ENCODE measurements around the gene COA8.

COA8 gene

GRCh38 chr14:103562429-103563225 is at the start of gene COA8, which contains the start of gene BAG5:
Gene COA8, plus strand, starts transcription at chr14:103562960. Its CDS starts 42 bp downstream, at chr14:103563002.
Gene BAG5, minus strand, starts transcription at chr14:103562657. Its CDS starts 1,493 bp downstream, at chr14:103561164.
- peaks cover 0 to 26% (median 15%) of the 10 kb centered on the region in 5 donors for H3K36me3 ChIP-seq (ENCODE audit: control insufficient read depth in 5 of 5, insufficient read depth in 5 of 5, low read length in 5 of 5)
- H3K9ac ChIP-seq (ENCODE audit: low read length in 5 of 5): peak within 1 kb of the TSS; percentile 87 to 96 (median 92)
- no peaks in the 10 kb centered on the region for H3K9me3 ChIP-seq (ENCODE audit: control insufficient read depth in 5 of 5, low read length in 5 of 5)
- H3K27ac ChIP-seq (ENCODE audit: low read depth, low read length): peak within 1 kb of the TSS; percentile 98
- peak within 1 kb of the TSS; percentile 81 to 95 (median 91) for H3K4me3 ChIP-seq (ENCODE audit: low read depth in 1 of 5, low read length in 5 of 5)
- H3K4me1 ChIP-seq (ENCODE audit: control insufficient read depth in 5 of 5, insufficient read depth in 5 of 5, low read length in 5 of 5): peaks cover 23 to 62% (median 59%) of the 10 kb centered on the region in 5 donors
- H3K27me3 ChIP-seq (ENCODE audit: control insufficient read depth in 5 of 5, insufficient read depth in 4 of 5, low read length in 5 of 5): no peaks in the 10 kb centered on the region

- Histone ChIP-seq H3K4me1 (ENCODE audit: control insufficient read depth in 5 of 5, insufficient read depth in 5 of 5, low read length in 5 of 5) (peaks cover 4 to 38% (median 33%) of the 10 kb centered on the region in 5 donors), H3K9me3 (ENCODE audit: control insufficient read depth in 5 of 5, low read length in 5 of 5) (no peaks in the 10 kb centered on the region), H3K9ac (ENCODE audit: low read length in 5 of 5) (no peak overlapping the region), H3K4me3 (ENCODE audit: low read depth in 1 of 5, low read length in 5 of 5) (no peak overlapping the region), H3K36me3 (ENCODE audit: control insufficient read depth in 5 of 5, insufficient read depth in 5 of 5, low read length in 5 of 5) (peaks cover 0 to 22% (median 7%) of the 10 kb centered on the region in 5 donors), H3K27me3 (ENCODE audit: control insufficient read depth in 5 of 5, insufficient read depth in 4 of 5, low read length in 5 of 5) (no peaks in the 10 kb centered on the region), H3K27ac (ENCODE audit: low read depth, low read length) (no peak overlapping the region)
Observed at GRCh38 chr14:103514596-103515421, 48.0 kb upstream of the COA8 start.

GRCh38 chr14:103516426-103517173 is 46.2 kb upstream of the COA8 start:
- no peaks in the 10 kb centered on the region for H3K9me3 ChIP-seq (ENCODE audit: control insufficient read depth in 5 of 5, low read length in 5 of 5)
- no peak overlapping the region for H3K27ac ChIP-seq (ENCODE audit: low read depth, low read length)
- H3K36me3 ChIP-seq (ENCODE audit: control insufficient read depth in 5 of 5, insufficient read depth in 5 of 5, low read length in 5 of 5): peaks cover 0 to 5% (median 0%) of the 10 kb centered on the region in 5 donors
- H3K27me3 ChIP-seq (ENCODE audit: control insufficient read depth in 5 of 5, insufficient read depth in 4 of 5, low read length in 5 of 5): no peaks in the 10 kb centered on the region
- H3K9ac ChIP-seq (ENCODE audit: low read length in 5 of 5): no peak overlapping the region
- H3K4me1 ChIP-seq (ENCODE audit: control insufficient read depth in 5 of 5, insufficient read depth in 5 of 5, low read length in 5 of 5): peaks cover 5 to 52% (median 45%) of the 10 kb centered on the region in 5 donors
- H3K4me3 ChIP-seq (ENCODE audit: low read depth in 1 of 5, low read length in 5 of 5): no peak overlapping the region

- Histone ChIP-seq H3K9me3 (ENCODE audit: control insufficient read depth in 5 of 5, low read length in 5 of 5) (no peaks in the 10 kb centered on the region), H3K4me3 (ENCODE audit: low read depth in 1 of 5, low read length in 5 of 5) (no peak overlapping the region), H3K36me3 (ENCODE audit: control insufficient read depth in 5 of 5, insufficient read depth in 5 of 5, low read length in 5 of 5) (peaks cover 0 to 5% (median 0%) of the 10 kb centered on the region in 5 donors), H3K4me1 (ENCODE audit: control insufficient read depth in 5 of 5, insufficient read depth in 5 of 5, low read length in 5 of 5) (peaks cover 5 to 55% (median 49%) of the 10 kb centered on the region in 5 donors), H3K27me3 (ENCODE audit: control insufficient read depth in 5 of 5, insufficient read depth in 4 of 5, low read length in 5 of 5) (no peaks in the 10 kb centered on the region), H3K27ac (ENCODE audit: low read depth, low read length) (no peak overlapping the region), H3K9ac (ENCODE audit: low read length in 5 of 5) (no peak overlapping the region)
Observed at GRCh38 chr14:103517174-103517566, 45.6 kb upstream of the COA8 start.

- H3K4me1 ChIP-seq (ENCODE audit: control insufficient read depth in 5 of 5, insufficient read depth in 5 of 5, low read length in 5 of 5): peaks cover 5 to 54% (median 47%) of the 10 kb centered on the region in 5 donors
- H3K27ac ChIP-seq (ENCODE audit: low read depth, low read length): no peak overlapping the region
- peak overlapping the region in 2 of 5 donors; percentile 21 to 31 for H3K9ac ChIP-seq (ENCODE audit: low read length in 5 of 5)
Observed at GRCh38 chr14:103517721-103518421, 44.9 kb upstream of the COA8 start.

GRCh38 chr14:103518422-103519042 is 44.2 kb upstream of the COA8 start:
- H3K4me1 ChIP-seq (ENCODE audit: control insufficient read depth in 5 of 5, insufficient read depth in 5 of 5, low read length in 5 of 5): peaks cover 1 to 54% (median 46%) of the 10 kb centered on the region in 5 donors
- no peak overlapping the region for H3K4me3 ChIP-seq (ENCODE audit: low read depth in 1 of 5, low read length in 5 of 5)
- H3K9me3 ChIP-seq (ENCODE audit: control insufficient read depth in 5 of 5, low read length in 5 of 5): no peaks in the 10 kb centered on the region
- H3K27ac ChIP-seq (ENCODE audit: low read depth, low read length): no peak overlapping the region
- H3K36me3 ChIP-seq (ENCODE audit: control insufficient read depth in 5 of 5, insufficient read depth in 5 of 5, low read length in 5 of 5): peaks cover 0 to 5% (median 0%) of the 10 kb centered on the region in 5 donors
- H3K27me3 ChIP-seq (ENCODE audit: control insufficient read depth in 5 of 5, insufficient read depth in 4 of 5, low read length in 5 of 5): no peaks in the 10 kb centered on the region
- H3K9ac ChIP-seq (ENCODE audit: low read length in 5 of 5): peak overlapping the region in 2 of 5 donors; percentile 21 to 31

More at GRCh38 chr14:103517721-103518421, 44.9 kb upstream of the COA8 start:
- peaks cover 0 to 5% (median 0%) of the 10 kb centered on the region in 5 donors for H3K36me3 ChIP-seq (ENCODE audit: control insufficient read depth in 5 of 5, insufficient read depth in 5 of 5, low read length in 5 of 5)
- H3K27me3 ChIP-seq (ENCODE audit: control insufficient read depth in 5 of 5, insufficient read depth in 4 of 5, low read length in 5 of 5): no peaks in the 10 kb centered on the region
- H3K4me3 ChIP-seq (ENCODE audit: low read depth in 1 of 5, low read length in 5 of 5): no peak overlapping the region
- no peaks in the 10 kb centered on the region for H3K9me3 ChIP-seq (ENCODE audit: control insufficient read depth in 5 of 5, low read length in 5 of 5)

GRCh38 chr14:103519043-103519836 is 43.5 kb upstream of the COA8 start:
- H3K27me3 ChIP-seq (ENCODE audit: control insufficient read depth in 5 of 5, insufficient read depth in 4 of 5, low read length in 5 of 5): no peaks in the 10 kb centered on the region
- H3K4me1 ChIP-seq (ENCODE audit: control insufficient read depth in 5 of 5, insufficient read depth in 5 of 5, low read length in 5 of 5): peaks cover 1 to 54% (median 44%) of the 10 kb centered on the region in 5 donors
- no peak overlapping the region for H3K9ac ChIP-seq (ENCODE audit: low read length in 5 of 5)

GRCh38 chr14:103519837-103520212 is 42.9 kb upstream of the COA8 start:
- H3K27me3 ChIP-seq (ENCODE audit: control insufficient read depth in 5 of 5, insufficient read depth in 4 of 5, low read length in 5 of 5): no peaks in the 10 kb centered on the region
- H3K4me3 ChIP-seq (ENCODE audit: low read depth in 1 of 5, low read length in 5 of 5): no peak overlapping the region
- H3K9ac ChIP-seq (ENCODE audit: low read length in 5 of 5): no peak overlapping the region
- peaks cover 1 to 55% (median 44%) of the 10 kb centered on the region in 5 donors for H3K4me1 ChIP-seq (ENCODE audit: control insufficient read depth in 5 of 5, insufficient read depth in 5 of 5, low read length in 5 of 5)
- peaks cover 0 to 5% (median 0%) of the 10 kb centered on the region in 5 donors for H3K36me3 ChIP-seq (ENCODE audit: control insufficient read depth in 5 of 5, insufficient read depth in 5 of 5, low read length in 5 of 5)
- no peaks in the 10 kb centered on the region for H3K9me3 ChIP-seq (ENCODE audit: control insufficient read depth in 5 of 5, low read length in 5 of 5)
- H3K27ac ChIP-seq (ENCODE audit: low read depth, low read length): no peak overlapping the region

More at GRCh38 chr14:103519043-103519836, 43.5 kb upstream of the COA8 start:
- Histone ChIP-seq H3K36me3 (ENCODE audit: control insufficient read depth in 5 of 5, insufficient read depth in 5 of 5, low read length in 5 of 5) (peaks cover 0 to 5% (median 0%) of the 10 kb centered on the region in 5 donors), H3K4me3 (ENCODE audit: low read depth in 1 of 5, low read length in 5 of 5) (no peak overlapping the region), H3K27ac (ENCODE audit: low read depth, low read length) (no peak overlapping the region), H3K9me3 (ENCODE audit: control insufficient read depth in 5 of 5, low read length in 5 of 5) (no peaks in the 10 kb centered on the region)

Measured in subcutaneous abdominal adipose tissue (tissue), 5 donors.